K562 treated with DMSO at 1 percent for 4 hours (cell line): ENCODE measurements around the gene ZNF689. TPM values are rescaled to one million over a fixed set of nuclear protein-coding genes. Genes with fewer than 3 reads are reported as not detected.

ENCODE experiments used
- total RNA-seq: library from RNA; unstranded; fragments of 300-600 nt; gene quantifications from 2 replicates; pipeline ENCODE4 v1.2.3, GENCODE V29; 2022; ENCODE audit not compliant: insufficient read depth

Gene ZNF689
- 10.6 and 11.7 TPM in 2 replicates for total RNA-seq

DNA sequence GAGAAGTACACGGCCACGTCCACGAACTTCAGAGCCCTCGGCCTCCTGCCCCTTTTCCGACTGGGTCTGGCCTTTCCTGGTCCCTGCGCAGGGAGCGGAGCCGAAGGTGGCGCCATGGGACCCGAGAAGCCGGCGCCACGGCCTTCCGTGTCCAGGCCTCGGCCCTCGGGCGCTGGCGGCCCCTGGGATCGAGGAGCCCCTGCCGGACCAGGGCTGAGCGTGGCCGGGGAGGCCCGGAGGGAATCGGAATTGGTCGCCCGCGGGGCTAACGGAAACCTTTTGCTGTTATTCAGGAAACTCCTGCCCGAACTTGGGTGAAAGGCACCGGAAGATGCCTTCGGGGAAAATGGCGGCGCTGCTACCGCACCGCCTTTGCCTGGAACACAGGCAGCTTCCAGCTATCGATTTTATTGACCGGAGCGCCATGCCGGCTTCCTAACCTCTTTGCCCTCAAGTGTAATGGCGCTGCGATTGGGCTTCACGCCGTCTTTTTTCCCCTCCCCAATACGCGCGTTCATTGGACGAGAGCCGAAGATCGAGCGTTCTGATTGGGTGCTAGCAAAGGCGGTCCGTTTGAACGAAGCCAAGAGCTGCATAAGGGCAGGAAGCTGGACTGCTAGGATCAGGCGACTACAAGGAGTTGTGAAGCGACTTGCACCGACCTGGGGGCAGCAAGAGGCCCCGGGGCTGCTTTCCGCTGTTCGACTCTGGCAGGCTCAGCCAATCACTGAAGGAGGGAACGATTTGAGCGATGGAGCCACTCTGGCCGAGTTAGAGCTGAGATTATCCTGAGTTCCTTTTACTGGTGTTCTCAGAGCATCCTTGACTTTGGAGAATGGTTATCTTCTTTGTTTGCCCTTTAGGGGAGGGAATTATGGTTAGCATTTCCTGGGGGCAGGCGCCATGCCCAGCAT, at the start of gene ZNF689:
ZNF689 (minus strand) TSS at position 464 of the 914 bp plus-strand sequence; CDS start at position 116, 348 bp downstream.

DNA sequence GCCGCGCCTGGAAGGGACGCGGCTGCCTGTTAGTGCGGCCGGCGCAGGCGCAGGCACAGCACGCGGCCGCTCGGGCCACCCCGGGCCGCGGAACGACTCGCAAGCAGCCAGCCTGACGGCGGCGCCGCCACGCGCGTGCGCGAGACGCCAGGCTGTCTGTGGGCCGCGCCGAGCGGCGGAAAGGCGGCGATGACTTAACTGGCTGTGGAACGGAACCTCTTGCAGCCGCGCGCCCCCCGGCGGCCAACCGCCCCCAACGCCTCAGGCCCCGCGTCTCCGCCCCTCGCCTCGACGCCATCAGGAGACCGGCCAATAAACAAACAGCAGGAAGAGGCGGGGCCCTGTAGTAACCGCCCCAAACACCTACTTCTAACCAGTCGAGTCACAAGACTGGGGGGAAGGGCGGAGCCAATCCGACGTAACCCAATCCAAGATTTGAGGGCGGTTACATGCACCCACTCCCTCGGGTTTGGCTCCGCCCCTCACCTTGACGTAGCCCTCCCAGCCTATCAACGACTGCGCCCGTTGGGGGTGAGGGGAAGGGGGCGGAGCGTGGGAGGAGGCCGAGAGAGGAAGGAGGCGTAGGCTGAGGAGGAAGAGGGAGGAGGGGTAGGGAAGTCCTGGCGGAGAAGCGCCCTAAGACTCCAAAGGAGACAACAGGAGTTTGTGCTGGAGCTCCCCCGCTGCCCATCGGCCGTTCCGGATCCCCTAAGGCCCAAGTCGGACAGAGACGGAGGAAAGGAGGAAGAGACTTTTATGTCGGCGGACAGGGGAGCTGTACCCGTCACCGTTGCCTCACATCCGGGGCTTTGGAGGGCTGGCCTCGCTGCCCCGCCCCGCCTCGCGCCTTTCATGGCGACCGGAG, 47.9 kb upstream of the ZNF689 start, which contains the start of gene FBRS:
FBRS (plus strand) TSS at position 566 of the 865 bp plus-strand sequence. CDS start 1,088 bp downstream, outside the sequence.

DNA sequence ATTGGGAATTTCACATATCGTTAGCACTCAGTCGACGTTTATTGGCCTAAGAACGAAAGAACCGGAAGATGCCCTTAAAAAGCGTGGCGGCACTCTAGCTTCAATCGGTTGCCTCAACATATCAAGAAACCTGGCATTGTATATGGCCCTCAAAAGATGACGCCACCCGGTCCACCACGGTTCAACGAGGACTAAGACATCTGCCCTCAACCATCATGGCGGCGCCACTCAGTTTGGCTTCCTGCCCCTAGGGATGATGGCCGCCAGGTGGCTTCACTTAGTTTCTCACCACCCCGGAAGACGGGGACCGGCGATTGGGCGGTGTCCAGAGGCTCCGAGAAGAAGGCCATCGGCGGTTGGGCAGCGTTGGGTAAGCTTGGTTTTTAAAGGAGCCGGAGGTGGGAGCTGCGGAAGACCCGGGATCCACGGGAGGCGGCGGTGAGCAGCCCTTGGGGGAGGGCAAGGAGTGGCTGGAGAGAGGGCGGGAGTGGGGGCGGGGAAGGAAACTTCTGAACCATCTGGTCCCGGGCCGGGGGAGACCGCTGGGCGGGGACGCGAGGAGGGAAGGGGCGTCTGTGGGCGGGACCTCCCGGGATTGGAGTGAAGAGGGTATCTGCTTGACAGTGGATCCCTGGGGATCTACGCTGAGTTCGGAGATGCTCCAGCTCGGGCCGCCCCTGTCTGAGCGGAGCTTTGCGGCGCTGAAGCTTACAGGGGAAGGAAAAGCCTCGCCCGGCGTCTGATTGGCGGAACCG, 40.4 kb upstream of the ZNF689 start, which contains the start of gene PRR14:
PRR14 (plus strand) TSS at position 592 of the 755 bp plus-strand sequence. CDS start 686 bp downstream, outside the sequence.

DNA sequence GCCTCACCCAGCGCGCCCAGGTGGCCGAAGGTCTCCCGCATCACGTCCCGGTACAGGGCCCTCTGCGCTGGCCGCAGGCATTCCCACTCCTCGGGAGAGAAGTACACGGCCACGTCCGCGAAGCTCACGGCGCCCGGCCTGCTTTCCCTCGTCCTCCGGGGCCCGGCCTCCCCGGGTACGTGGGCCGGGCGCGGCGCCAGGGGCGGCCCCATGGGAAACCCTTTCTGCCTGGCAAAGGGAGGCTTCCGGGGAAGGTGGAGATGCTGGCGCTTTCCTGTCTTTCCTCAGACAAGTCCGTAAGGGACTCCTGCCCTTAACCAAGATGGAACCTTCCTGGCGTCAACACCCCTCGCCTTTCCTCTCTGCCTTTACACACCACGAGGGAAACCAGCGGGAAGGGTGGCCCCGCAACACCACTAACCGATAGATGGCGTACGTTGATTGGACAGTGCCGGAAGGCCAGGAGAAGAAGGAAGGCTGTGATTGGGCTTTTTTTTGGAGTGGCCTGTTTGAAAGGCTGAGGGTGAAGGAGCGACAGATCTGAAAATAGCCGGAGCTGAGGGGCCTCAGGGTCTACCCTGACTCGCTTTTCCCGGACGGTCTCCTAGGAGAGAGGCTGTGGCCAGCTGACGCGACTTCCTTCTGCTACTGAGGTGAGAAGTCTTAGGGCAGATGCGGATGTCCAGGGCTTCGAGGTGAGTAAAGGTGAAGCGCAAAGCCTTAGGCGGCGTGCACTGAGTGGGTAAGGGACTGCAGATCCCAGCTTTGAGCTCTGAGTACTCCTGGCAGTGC, 24.6 kb downstream of the ZNF689 start, which contains the start of gene ZNF785:
ZNF785 (minus strand) TSS at position 298 of the 792 bp plus-strand sequence; CDS start at position 212, 86 bp downstream.

DNA sequence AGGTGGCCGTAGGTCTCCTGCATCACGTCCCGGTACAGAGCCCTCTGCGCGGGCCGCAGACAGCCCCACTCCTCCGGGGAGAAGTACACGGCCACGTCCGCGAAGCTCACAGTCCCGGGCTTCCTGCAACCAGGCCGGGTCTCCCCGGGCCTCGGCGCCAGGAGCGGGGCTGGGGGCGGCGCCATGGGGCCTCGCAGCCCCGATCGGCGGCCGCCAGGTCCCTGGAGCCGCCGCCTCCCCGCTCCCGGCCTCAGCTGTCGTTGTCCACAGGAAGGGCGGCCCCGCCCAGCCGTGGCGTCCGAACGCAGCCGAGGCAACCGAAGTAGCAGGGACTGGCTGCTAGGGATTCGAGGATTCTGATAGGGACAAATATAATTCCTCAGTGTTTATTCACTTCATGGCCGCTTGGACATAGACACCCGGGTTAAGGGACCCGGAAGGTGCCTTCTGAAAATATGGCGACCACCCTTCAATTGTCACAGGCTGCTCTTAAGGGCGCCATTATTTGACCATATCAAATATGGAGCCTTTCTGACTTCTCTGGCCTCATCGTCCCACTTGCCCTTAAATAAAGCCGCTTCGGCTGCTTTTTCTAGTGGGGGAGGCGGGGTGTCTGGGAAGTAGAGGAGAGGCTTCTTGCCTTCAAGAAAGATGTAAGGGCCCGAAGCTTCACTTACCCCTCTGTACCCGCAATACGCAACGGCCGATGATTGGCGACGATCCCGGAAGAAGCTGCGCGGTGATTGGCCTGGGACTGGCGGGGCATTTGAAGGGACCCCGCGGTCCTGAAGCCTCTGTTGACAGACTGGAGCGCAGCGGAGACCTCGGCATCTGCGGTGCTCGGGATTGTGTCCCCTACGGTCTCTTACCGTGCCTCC, 38.5 kb downstream of the ZNF689 start, which contains the start of gene ZNF688:
ZNF688 (minus strand) TSS at position 270 of the 878 bp plus-strand sequence; CDS start at position 185, 85 bp downstream.

DNA sequence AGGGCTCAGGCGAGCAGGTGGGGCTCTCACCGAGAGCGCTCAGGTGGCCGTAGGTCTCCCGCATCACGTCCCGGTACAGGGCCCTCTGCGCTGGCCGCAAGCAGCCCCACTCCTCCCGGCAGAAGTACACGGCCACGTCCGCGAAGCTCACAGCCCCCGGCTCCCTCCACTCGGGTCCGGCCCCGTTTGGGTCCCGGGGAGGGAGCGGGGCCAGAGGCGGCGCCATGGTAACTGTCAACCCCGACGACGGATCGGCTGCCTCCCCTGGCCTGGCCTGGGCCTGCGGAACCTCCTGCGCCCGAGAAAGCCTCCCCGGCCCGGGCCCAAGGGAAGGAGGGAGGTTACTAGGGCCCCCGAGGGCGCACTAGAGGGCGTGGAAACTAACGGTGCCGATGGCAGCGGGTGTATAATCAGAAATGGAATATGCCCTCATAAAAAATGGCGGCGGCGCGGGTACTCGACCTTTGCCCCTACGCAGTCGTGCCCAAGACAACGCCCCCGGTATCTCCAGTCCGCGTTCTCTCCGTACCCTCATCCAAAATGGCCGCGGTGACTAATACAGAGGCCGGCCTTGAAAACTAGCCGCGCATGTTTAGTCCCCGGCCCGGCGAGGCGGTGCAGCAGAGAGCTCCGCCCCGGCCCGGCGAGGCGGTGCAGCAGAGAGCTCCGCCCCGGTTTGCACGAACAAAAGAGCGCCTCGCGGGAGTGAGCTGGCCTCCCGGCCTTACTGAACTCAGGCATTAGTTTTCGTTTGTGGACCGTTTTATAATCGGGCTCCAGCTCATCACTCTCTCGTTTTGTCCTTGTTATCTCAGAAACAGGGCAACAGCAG, 52.0 kb downstream of the ZNF689 start, which contains the start of gene ZNF764:
ZNF764 (minus strand) TSS at position 418 of the 832 bp plus-strand sequence; CDS start at position 226, 192 bp downstream.

Other genes starting within 250 kb of the ZNF689 start
- 44.5 and 53.6 TPM in 2 replicates for gene TBC1D10B, start 239.9 kb downstream of the ZNF689 start, total RNA-seq
- not detected in 2 replicates for gene MYL11, start 235.6 kb downstream of the ZNF689 start, total RNA-seq
- 1.9 and 2.4 TPM in 2 replicates for gene SEPTIN1, start 227.8 kb downstream of the ZNF689 start, total RNA-seq
- gene ZNF48, start 215.0 kb downstream of the ZNF689 start, total RNA-seq = 5.8 and 10.6 TPM in 2 replicates
- gene ZNF771, start 202.8 kb downstream of the ZNF689 start, total RNA-seq = 9.1 and 10.3 TPM in 2 replicates
- gene DCTPP1, start 180.4 kb downstream of the ZNF689 start, total RNA-seq = 49.1 and 53.8 TPM in 2 replicates
- gene SEPHS2, start 164.5 kb downstream of the ZNF689 start, total RNA-seq = 72.3 and 75.1 TPM in 2 replicates
- gene ITGAL, start 137.6 kb downstream of the ZNF689 start, total RNA-seq = not detected in 2 replicates
- gene ZNF768, start 83.8 kb downstream of the ZNF689 start, total RNA-seq = 64.8 and 75.1 TPM in 2 replicates
- 0.63 and 1.3 TPM in 2 replicates for gene ZNF747, start 75.5 kb downstream of the ZNF689 start, total RNA-seq
- 3.2 and 6.6 TPM in 2 replicates for gene ZNF764, start 52.0 kb downstream of the ZNF689 start, total RNA-seq
- 3.4 and 5.0 TPM in 2 replicates for gene ZNF688, start 38.7 kb downstream of the ZNF689 start, total RNA-seq
- gene ZNF785, start 24.7 kb downstream of the ZNF689 start, total RNA-seq = 4.2 and 5.2 TPM in 2 replicates
- gene PRR14, start 40.6 kb upstream of the ZNF689 start, total RNA-seq = 55.6 and 57.7 TPM in 2 replicates
- 53.4 and 54.9 TPM in 2 replicates for gene FBRS, start 48.0 kb upstream of the ZNF689 start, total RNA-seq
- gene SRCAP, start 88.8 kb upstream of the ZNF689 start, total RNA-seq = 31.6 and 38.1 TPM in 2 replicates
- 49.9 and 50.4 TPM in 2 replicates for gene PHKG2, start 138.0 kb upstream of the ZNF689 start, total RNA-seq
- 8.3 and 10.7 TPM in 2 replicates for gene CFAP119, start 151.7 kb upstream of the ZNF689 start, total RNA-seq
- gene RNF40, start 151.9 kb upstream of the ZNF689 start, total RNA-seq = 59.0 and 76.4 TPM in 2 replicates
- 8.6 and 11.0 TPM in 2 replicates for gene ZNF629, start 176.8 kb upstream of the ZNF689 start, total RNA-seq